ENCODE results near the gene RTN4. TPM values are rescaled to one million over a fixed set of nuclear protein-coding genes. Genes with fewer than 3 reads are reported as not detected.

RTN4 gene
- total and polyA plus RNA-seq, 2 of the 4 experiments (the other 2 are of a cell fraction) = 77.8 to 588 TPM

DNA sequence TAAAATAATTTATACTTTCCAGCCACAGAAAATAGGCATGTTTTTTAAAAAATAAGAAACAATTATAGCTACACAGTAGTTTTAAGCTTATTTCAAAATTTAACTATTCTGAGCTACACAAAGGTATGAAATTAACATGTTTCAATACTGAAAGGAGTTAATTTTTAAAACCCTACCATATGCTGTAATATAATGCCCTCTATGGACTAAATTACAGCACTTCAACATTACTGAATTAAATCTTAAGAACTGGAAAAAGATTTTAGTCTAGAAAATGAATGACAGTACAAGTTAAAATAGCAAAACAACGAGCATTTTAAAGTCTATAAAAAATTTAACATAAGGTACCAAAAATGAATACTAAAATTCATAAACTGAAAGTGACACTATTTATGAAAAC is 36.3 kb downstream of the RTN4 start:
- POLR2A ChIA-PET (ENCODE audit: unreplicated experiment) = no interaction called here
- Histone ChIP-seq H3K4me2 (ENCODE audit: low read depth, low read length) (no peak overlapping the region), H2BK5ac (ENCODE audit: low read depth, low read length, poor library complexity, severe bottlenecking) (no peak overlapping the region), H4K20me1 (ENCODE audit: insufficient read depth, low read length) (peaks cover 96% of the 10 kb centered on the region), H2AFZ (replicated peaks; ENCODE audit: low read length, poor library complexity) (no peak overlapping the region), H3K79me1 (ENCODE audit: low read depth in 1 of 2, low read length in 2 of 2) (peaks cover 0 to 9% of the 10 kb centered on the region in 2 experiments; a peak in 2 of 4 replicates), H3K27me3 (ENCODE audit: control insufficient read depth, insufficient read depth, low read length) (no peaks in the 10 kb centered on the region), H3K9me3 (ENCODE audit: control insufficient read depth, insufficient read depth, low read length) (no peaks in the 10 kb centered on the region), H2BK15ac (ENCODE audit: low read depth, low read length) (no peak overlapping the region), H3K27ac (ENCODE audit: insufficient read depth, low read length) (no peak overlapping the region), H2AK5ac (ENCODE audit: low read depth, low read length) (no peak overlapping the region), H3K23ac (ENCODE audit: low read depth, low read length) (no peak overlapping the region), H3K4ac (ENCODE audit: low read depth, low read length) (no peak overlapping the region), H3K56ac (ENCODE audit: extremely low read depth, insufficient read depth, low read length) (no peak overlapping the region), H2BK20ac (ENCODE audit: low read depth, low read length) (no peak overlapping the region), H3K9ac (ENCODE audit: low read depth, low read length) (no peak overlapping the region), H2AK9ac (replicated peaks; ENCODE audit: low read depth, low read length, poor library complexity) (no peak overlapping the region), H3K4me3 (ENCODE audit: insufficient read depth, low read depth, low read length) (no peak overlapping the region), H3K9me1 (ENCODE audit: insufficient read depth, low read length) (peaks cover 8% of the 10 kb centered on the region), H2BK120ac (ENCODE audit: low read depth, low read length) (no peak overlapping the region), H4K8ac (ENCODE audit: low read depth in 2 of 2, low read length in 2 of 2) (no peak overlapping the region), H4K5ac (ENCODE audit: low read depth, low read length) (no peak overlapping the region), H3K18ac (ENCODE audit: low read depth, low read length) (no peak overlapping the region), H3K14ac (replicated peaks; ENCODE audit: low read depth, low read length) (no peak overlapping the region), H3K36me3 (ENCODE audit: control insufficient read depth, insufficient read depth, low read length) (no peaks in the 10 kb centered on the region), H3K4me1 (ENCODE audit: control insufficient read depth, insufficient read depth, low read length) (peaks cover 30% of the 10 kb centered on the region), H4K91ac (ENCODE audit: insufficient read depth, low read depth, low read length) (no peak overlapping the region)
- in situ Hi-C loops (cut with MboI; ENCODE audit: low sequenced_read_pairs) = no loop called here
- intact Hi-C loops (cut with micrococcal nuclease) = loop anchor here (2.0 kb wide), 1 partner anchor 33 kb away; no protein-coding TSS in a partner anchor
- dilution Hi-C loops (cut with HindIII; ENCODE audit: low sequenced_read_pairs, unreplicated experiment) = loop anchor here (25.0 kb wide), 1 partner anchor 148 kb away; no protein-coding TSS in a partner anchor
- CTCF ChIA-PET = interaction anchor here (0.6 to 1.7 kb wide), 6 partner anchors 16 to 161 kb away, joined by 3 to 9 read pairs (median 3); no protein-coding TSS in a partner anchor
- DNase-seq (no peak), ATAC-seq (ENCODE audit: low read depth) (no peak)
- no CpG with 5 or more reads among the region's 1 CpG for WGBS, 2 experiments (ENCODE audit: extremely low coverage in 2 of 2, insufficient read length in 1 of 2)
- BruUV-seq (replicated peaks) = no TSS peak
- TF ChIP-seq POLR2A (IDR thresholded peaks at IDR 0.05; ENCODE audit: low read depth, low read length) = no peak
- TF ChIP-seq, protein P1, sequence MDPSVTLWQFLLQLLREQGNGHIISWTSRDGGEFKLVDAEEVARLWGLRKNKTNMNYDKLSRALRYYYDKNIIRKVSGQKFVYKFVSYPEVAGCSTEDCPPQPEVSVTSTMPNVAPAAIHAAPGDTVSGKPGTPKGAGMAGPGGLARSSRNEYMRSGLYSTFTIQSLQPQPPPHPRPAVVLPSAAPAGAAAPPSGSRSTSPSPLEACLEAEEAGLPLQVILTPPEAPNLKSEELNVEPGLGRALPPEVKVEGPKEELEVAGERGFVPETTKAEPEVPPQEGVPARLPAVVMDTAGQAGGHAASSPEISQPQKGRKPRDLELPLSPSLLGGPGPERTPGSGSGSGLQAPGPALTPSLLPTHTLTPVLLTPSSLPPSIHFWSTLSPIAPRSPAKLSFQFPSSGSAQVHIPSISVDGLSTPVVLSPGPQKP (IDR thresholded peaks at IDR 0.05; ENCODE audit: borderline replicate concordance, low read depth, low read length) = no peak
- TF ChIP-seq, protein P2, sequence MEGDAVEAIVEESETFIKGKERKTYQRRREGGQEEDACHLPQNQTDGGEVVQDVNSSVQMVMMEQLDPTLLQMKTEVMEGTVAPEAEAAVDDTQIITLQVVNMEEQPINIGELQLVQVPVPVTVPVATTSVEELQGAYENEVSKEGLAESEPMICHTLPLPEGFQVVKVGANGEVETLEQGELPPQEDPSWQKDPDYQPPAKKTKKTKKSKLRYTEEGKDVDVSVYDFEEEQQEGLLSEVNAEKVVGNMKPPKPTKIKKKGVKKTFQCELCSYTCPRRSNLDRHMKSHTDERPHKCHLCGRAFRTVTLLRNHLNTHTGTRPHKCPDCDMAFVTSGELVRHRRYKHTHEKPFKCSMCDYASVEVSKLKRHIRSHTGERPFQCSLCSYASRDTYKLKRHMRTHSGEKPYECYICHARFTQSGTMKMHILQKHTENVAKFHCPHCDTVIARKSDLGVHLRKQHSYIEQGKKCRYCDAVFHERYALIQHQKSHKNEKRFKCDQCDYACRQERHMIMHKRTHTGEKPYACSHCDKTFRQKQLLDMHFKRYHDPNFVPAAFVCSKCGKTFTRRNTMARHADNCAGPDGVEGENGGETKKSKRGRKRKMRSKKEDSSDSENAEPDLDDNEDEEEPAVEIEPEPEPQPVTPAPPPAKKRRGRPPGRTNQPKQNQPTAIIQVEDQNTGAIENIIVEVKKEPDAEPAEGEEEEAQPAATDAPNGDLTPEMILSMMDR (conservative IDR thresholded peaks at IDR 0.05; ENCODE audit: low read depth, low read length) = no peak
- TF ChIP-seq MAZ (IDR thresholded peaks at IDR 0.05; ENCODE audit: borderline replicate concordance, low read depth, low read length) = no peak
- TF ChIP-seq MAFK (IDR thresholded peaks at IDR 0.05; ENCODE audit: low read depth, low read length) = no peak
- no peak for TF ChIP-seq CEBPB (IDR thresholded peaks at IDR 0.05; ENCODE audit: low read depth, low read length)
- TF ChIP-seq MXI1 (IDR thresholded peaks at IDR 0.05; ENCODE audit: borderline replicate concordance, low read depth, low read length) = no peak
- TF ChIP-seq RAD21 (IDR thresholded peaks at IDR 0.05; ENCODE audit: low read length) = no peak
- no peak for TF ChIP-seq FOS (IDR thresholded peaks at IDR 0.05; ENCODE audit: low read depth, low read length)
- TF ChIP-seq BHLHE40 (IDR thresholded peaks at IDR 0.05; ENCODE audit: low read depth, low read length) = no peak
- TF ChIP-seq RCOR1 (IDR thresholded peaks at IDR 0.05; ENCODE audit: insufficient replicate concordance, low read length) = no peak
- TF ChIP-seq SMC3 (IDR thresholded peaks at IDR 0.05; ENCODE audit: low read depth, low read length) = no peak
- no peak for TF ChIP-seq RFX5 (IDR thresholded peaks at IDR 0.05; ENCODE audit: low read depth, low read length)
- TF ChIP-seq NFE2L2 (IDR thresholded peaks at IDR 0.05; ENCODE audit: low read depth, low read length) = no peak
